ENCODE results near the gene SSH3. TPM values are rescaled to one million over a fixed set of nuclear protein-coding genes. Genes with fewer than 3 reads are reported as not detected.

Gene SSH3
- total RNA-seq, 3 donors from 2014 or later, result 55.8 to 87.0 (median 57.6) TPM

GRCh38 chr11:67283481-67283963 is 19.8 kb upstream of the SSH3 start:
- TF ChIP-seq CTCF (IDR thresholded peaks at IDR 0.05), result no peak
- peaks cover 11% of the 10 kb centered on the region for H3K4me1 ChIP-seq (ENCODE audit: low read depth)
- H3K4me3 ChIP-seq, result no peak overlapping the region
- no peaks in the 10 kb centered on the region for H3K9me3 ChIP-seq
- peak in 2 of 3 donors; percentile 25 to 49 for DNase-seq
- intact Hi-C loops (cut with DNase I, micrococcal nuclease), result no loop called here
- H3K36me3 ChIP-seq (ENCODE audit: low read depth), result peaks cover 23% of the 10 kb centered on the region
- ATAC-seq, result no peak

- no peaks in the 10 kb centered on the region for H3K9me3 ChIP-seq
- DNase-seq (peak in 2 of 3 donors; percentile 31 to 65), ATAC-seq (no peak)
- H3K4me1 ChIP-seq (ENCODE audit: low read depth), result peaks cover 15% of the 10 kb centered on the region
- no peak overlapping the region for H3K4me3 ChIP-seq
- no peak for TF ChIP-seq CTCF (IDR thresholded peaks at IDR 0.05)
- peaks cover 20% of the 10 kb centered on the region for H3K36me3 ChIP-seq (ENCODE audit: low read depth)
- intact Hi-C loops (cut with DNase I, micrococcal nuclease), result no loop called here
These were observed 18.4 kb upstream of the SSH3 start for GRCh38 chr11:67284811-67285540.

- H3K4me1 ChIP-seq (ENCODE audit: low read depth), result peaks cover 22% of the 10 kb centered on the region
- no peaks in the 10 kb centered on the region for H3K9me3 ChIP-seq
- ATAC-seq, result no peak
- H3K4me3 ChIP-seq, result no peak overlapping the region
- peak in 2 of 3 donors; percentile 40 to 68 for DNase-seq
- TF ChIP-seq CTCF (IDR thresholded peaks at IDR 0.05), result no peak
- intact Hi-C loops (cut with DNase I, micrococcal nuclease), result no loop called here
- peaks cover 20% of the 10 kb centered on the region for H3K36me3 ChIP-seq (ENCODE audit: low read depth)
These were observed 17.5 kb upstream of the SSH3 start for GRCh38 chr11:67285541-67286498.

GRCh38 chr11:67286621-67287333 is 16.6 kb upstream of the SSH3 start:
- H3K4me3 ChIP-seq, result no peak overlapping the region
- H3K4me1 ChIP-seq (ENCODE audit: low read depth), result peaks cover 22% of the 10 kb centered on the region
- TF ChIP-seq CTCF (IDR thresholded peaks at IDR 0.05), result no peak
- intact Hi-C loops (cut with DNase I, micrococcal nuclease), result no loop called here
- peak in 2 of 3 donors; percentile 58 to 68 for DNase-seq
- no peaks in the 10 kb centered on the region for H3K9me3 ChIP-seq
- no peak for ATAC-seq
- H3K36me3 ChIP-seq (ENCODE audit: low read depth), result peaks cover 15% of the 10 kb centered on the region
